Endodermal cell (in vitro differentiated cells): ENCODE measurements around the gene TMA16. TPM values are rescaled to one million over a fixed set of nuclear protein-coding genes. Genes with fewer than 3 reads are reported as not detected.

ENCODE experiments used
- DNase-seq: peaks from one replicate; pipeline ENCODE4 v3.0.0-alpha.2; 2017
- H3K27ac ChIP-seq: 2 replicates; pipeline ENCODE4 v1.5.1; 2013; ENCODE audit warnings: mild to moderate bottlenecking, low read depth, low read length, moderate library complexity
- H3K27me3 ChIP-seq: 2 replicates; pipeline ENCODE4 v1.6.1; 2013; ENCODE audit warnings: mild to moderate bottlenecking, low read length, moderate library complexity; ENCODE audit not compliant: insufficient read depth, control insufficient read depth, poor library complexity, severe bottlenecking
- H3K36me3 ChIP-seq: 2 replicates; pipeline ENCODE4 v1.7.0; 2013; ENCODE audit warnings: mild to moderate bottlenecking, low read length, moderate library complexity; ENCODE audit not compliant: control insufficient read depth, insufficient read depth
- H3K4me1 ChIP-seq: one replicate; pipeline ENCODE4 v1.7.0; 2013; ENCODE audit warnings: low read length; ENCODE audit not compliant: control insufficient read depth, insufficient read depth
- H3K4me3 ChIP-seq: 2 replicates; pipeline ENCODE4 v1.5.1; 2013; ENCODE audit warnings: mild to moderate bottlenecking, low read length, moderate library complexity
- H3K9ac ChIP-seq: 2 replicates; pipeline ENCODE4 v1.6.1; 2013; ENCODE audit warnings: mild to moderate bottlenecking, low read length, moderate library complexity; ENCODE audit not compliant: poor library complexity, severe bottlenecking; ENCODE audit errors: extremely low read depth
- H3K9me3 ChIP-seq: 2 replicates; pipeline ENCODE4 v1.6.1; 2013; ENCODE audit warnings: mild to moderate bottlenecking, low read length, moderate library complexity; ENCODE audit not compliant: control insufficient read depth
- H3K27ac Mint-ChIP-seq: 2 replicates; pipeline ENCODE4 v1.8.0; 2020; ENCODE audit warnings: mixed read lengths
- H3K27me3 Mint-ChIP-seq: 2 replicates; pipeline ENCODE4 v1.8.0; 2021; ENCODE audit warnings: mild to moderate bottlenecking, mixed read lengths; ENCODE audit not compliant: insufficient read depth
- H3K36me3 Mint-ChIP-seq: 2 replicates; pipeline ENCODE4 v1.8.0; 2020; ENCODE audit warnings: low read depth, mixed read lengths
- H3K4me1 Mint-ChIP-seq: 2 replicates; pipeline ENCODE4 v1.8.0; 2020; ENCODE audit warnings: mixed read lengths
- H3K4me3 Mint-ChIP-seq: 2 replicates; pipeline ENCODE4 v1.8.0; 2020; ENCODE audit warnings: mild to moderate bottlenecking, moderate library complexity, mixed read lengths
- H3K9me3 Mint-ChIP-seq: 2 replicates; pipeline ENCODE4 v1.8.0; 2020; ENCODE audit warnings: mild to moderate bottlenecking, mixed read lengths
- CTCF ChIP-seq: fragments of 200-600 bp; sonication (generic); conservative IDR thresholded peaks from 2 replicates; pipeline ENCODE4 v1.5.0; 2021; ENCODE audit warnings: antibody characterized with exemption, mild to moderate bottlenecking
- WGBS, 2 experiments: methylation state at CpG; one replicate each; pipeline versions ENCODE4 v1.1.5 to v1.1.7; 2013; ENCODE audit warnings: missing lambda C conversion rate in 2 of 2, mixed read lengths in 1 of 2; ENCODE audit not compliant: insufficient coverage in 1 of 2, insufficient read length in 1 of 2; 5-methylcytosine and 5-hydroxymethylcytosine counted together
- total RNA-seq, 2 donors: library from RNA; stranded (reverse); fragmentation: NEBNext Ultra II Directional in 1 of 2; extraction: Animal tissue kit (Norgen Biotek cat#: 25700) in 1 of 2; gene quantifications; 2 replicates in 1 of 2; 3 replicates in 1 of 2; pipeline ENCODE4 v1.2.1, GENCODE V29; 2021

The TMA16 gene
- total RNA-seq, 2 donors from 2014 or later = 54.7 to 68.8 TPM

- peaks cover 15% of the 10 kb centered on the region for H3K9me3 ChIP-seq
- no peaks in the 10 kb centered on the region for H3K36me3 ChIP-seq
- H3K9ac ChIP-seq = no peak overlapping the region
- no peak overlapping the region for H3K27ac Mint-ChIP-seq
- H3K4me1 ChIP-seq = no peaks in the 10 kb centered on the region
- no peaks in the 10 kb centered on the region for H3K27me3 ChIP-seq
- H3K4me3 ChIP-seq = no peak overlapping the region
- no peak overlapping the region for H3K4me3 Mint-ChIP-seq
- peaks cover 15% of the 10 kb centered on the region for H3K9me3 Mint-ChIP-seq
- peak; percentile 90 for DNase-seq
- H3K36me3 Mint-ChIP-seq = no peaks in the 10 kb centered on the region
- TF ChIP-seq CTCF = peak; percentile 85
- WGBS, 2 experiments = 29 to 31% methylated on average over 2 to 4 of the region's 4 CpGs
- no peaks in the 10 kb centered on the region for H3K27me3 Mint-ChIP-seq
- H3K27ac ChIP-seq = no peak overlapping the region
- peaks cover 3% of the 10 kb centered on the region for H3K4me1 Mint-ChIP-seq
These were observed 9.6 kb upstream of the TMA16 start for GRCh38 chr4:163484906-163485305.

- Histone ChIP-seq H3K9ac (no peak overlapping the region), H3K4me1 (no peaks in the 10 kb centered on the region), H3K36me3 (no peaks in the 10 kb centered on the region), H3K9me3 (peaks cover 15% of the 10 kb centered on the region), H3K27ac (no peak overlapping the region), H3K4me3 (no peak overlapping the region), H3K27me3 (no peaks in the 10 kb centered on the region)
- TF ChIP-seq CTCF = no peak
- H3K9me3 Mint-ChIP-seq = peaks cover 15% of the 10 kb centered on the region
- H3K27ac Mint-ChIP-seq = no peak overlapping the region
- H3K36me3 Mint-ChIP-seq = no peaks in the 10 kb centered on the region
- no peak overlapping the region for H3K4me3 Mint-ChIP-seq
- no peaks in the 10 kb centered on the region for H3K27me3 Mint-ChIP-seq
- WGBS, 2 experiments = 88 to 95% methylated on average over 1 to 2 of the region's 2 CpGs
- H3K4me1 Mint-ChIP-seq = peaks cover 3% of the 10 kb centered on the region
- no peak for DNase-seq
These were observed 8.9 kb upstream of the TMA16 start for GRCh38 chr4:163485589-163485988.

GRCh38 chr4:163486321-163486720 is 8.2 kb upstream of the TMA16 start:
- Mint-ChIP-seq H3K4me1 (peaks cover 3% of the 10 kb centered on the region), H3K9me3 (peaks cover 15% of the 10 kb centered on the region), H3K36me3 (no peaks in the 10 kb centered on the region), H3K27me3 (no peaks in the 10 kb centered on the region), H3K27ac (no peak overlapping the region), H3K4me3 (no peak overlapping the region)
- Histone ChIP-seq H3K4me1 (no peaks in the 10 kb centered on the region), H3K9me3 (peaks cover 15% of the 10 kb centered on the region), H3K9ac (no peak overlapping the region), H3K36me3 (no peaks in the 10 kb centered on the region), H3K4me3 (no peak overlapping the region), H3K27me3 (no peaks in the 10 kb centered on the region), H3K27ac (no peak overlapping the region)
- no peak for DNase-seq
- WGBS, 2 experiments = 100% methylated on average over 1 of the region's 1 CpG; no CpG with 5 or more reads in 1 of the 2 experiments
- TF ChIP-seq CTCF = no peak
